Breast epithelium (tissue), 4 donors: Measurements from ENCODE around the gene CLNK. TPM values are rescaled to one million over a fixed set of nuclear protein-coding genes. Genes with fewer than 3 reads are reported as not detected.

ENCODE experiments used
- DNase-seq, 2 donors: peaks; one replicate each; pipeline ENCODE4 v3.0.0-alpha.2; 2019; ENCODE audit warnings: low spot score in 2 of 2
- H3K27ac ChIP-seq, 2 donors: fragments of 200-600 bp; sonication (generic) in 1 of 2; one replicate each; pipeline ENCODE4 v1.5.1; 2016 to 2019; ENCODE audit warnings: mild to moderate bottlenecking in 1 of 2
- H3K27me3 ChIP-seq, 2 donors: fragments of 200-600 bp; sonication (generic) in 1 of 2; one replicate each; pipeline versions ENCODE4 v1.5.1 to v1.6.0; 2017 to 2019; ENCODE audit warnings: control low read depth in 1 of 2, mild to moderate bottlenecking in 1 of 2
- H3K36me3 ChIP-seq: fragments of 200-600 bp; one replicate; pipeline ENCODE4 v1.5.1; 2019
- H3K4me1 ChIP-seq, 2 donors: fragments of 200-600 bp; sonication (generic); one replicate each; pipeline ENCODE4 v1.5.1; 2016 to 2019; ENCODE audit warnings: control low read depth in 1 of 2
- H3K4me3 ChIP-seq, 3 donors: fragments of 200-600 bp; sonication (generic); 1 replicate in 2 of 3; 2 replicates in 1 of 3; pipeline ENCODE4 v1.5.1; 2016 to 2019; ENCODE audit warnings: mild to moderate bottlenecking in 3 of 3, moderate library complexity in 2 of 3
- H3K9me3 ChIP-seq, 2 donors: fragments of 200-600 bp; sonication (generic) in 1 of 2; one replicate each; pipeline ENCODE4 v1.5.1; 2016 to 2019; ENCODE audit warnings: control low read depth in 1 of 2
- POLR2A ChIP-seq: fragments of 450-650 bp; IDR thresholded peaks from one replicate; pipeline ENCODE4 v1.6.1; 2016; ENCODE audit warnings: antibody characterized with exemption, mild to moderate bottlenecking, moderate library complexity
- POLR2AphosphoS5 ChIP-seq, 3 donors: sonication (generic); formaldehyde crosslinking; IDR thresholded peaks; one replicate each; pipeline ENCODE4 v1.6.1; 2017; ENCODE audit warnings: antibody characterized with exemption in 3 of 3
- intact Hi-C: fragments of 100-400 bp; cut with DNase I; formaldehyde crosslinking; loops from one replicate; pipeline ENCODE4 v1.15.1; 2023; ENCODE audit warnings: low total_unique reads
- total RNA-seq, 3 donors: library from RNA; depleted of rRNA; stranded (reverse); fragments of >200 nt; gene quantifications; one replicate each; pipeline ENCODE4 v1.1.0, GENCODE V29; 2016
- TF ChIP-seq, protein P1 (sequence below), 3 donors: fragments of 450-650 bp; IDR thresholded peaks; one replicate each; pipeline ENCODE4 v1.5.1; 2016 to 2017; ENCODE audit warnings: antibody characterized with exemption in 3 of 3, mild to moderate bottlenecking in 3 of 3, moderate library complexity in 3 of 3

Gene CLNK
- total RNA-seq, 3 donors from 2014 or later = under 0.01 TPM; not detected in 2

GRCh38 chr4:10582951-10583350 lies 101.6 kb downstream of the CLNK start:
- Histone ChIP-seq H3K27ac (no peak overlapping the region), H3K36me3 (no peaks in the 10 kb centered on the region), H3K4me1 (no peaks in the 10 kb centered on the region), H3K9me3 (no peaks in the 10 kb centered on the region), H3K27me3 (no peaks in the 10 kb centered on the region), H3K4me3 (no peak overlapping the region)
- no peak for DNase-seq
- TF ChIP-seq POLR2AphosphoS5 (IDR thresholded peaks at IDR 0.05) = no peak
- TF ChIP-seq, protein P1, sequence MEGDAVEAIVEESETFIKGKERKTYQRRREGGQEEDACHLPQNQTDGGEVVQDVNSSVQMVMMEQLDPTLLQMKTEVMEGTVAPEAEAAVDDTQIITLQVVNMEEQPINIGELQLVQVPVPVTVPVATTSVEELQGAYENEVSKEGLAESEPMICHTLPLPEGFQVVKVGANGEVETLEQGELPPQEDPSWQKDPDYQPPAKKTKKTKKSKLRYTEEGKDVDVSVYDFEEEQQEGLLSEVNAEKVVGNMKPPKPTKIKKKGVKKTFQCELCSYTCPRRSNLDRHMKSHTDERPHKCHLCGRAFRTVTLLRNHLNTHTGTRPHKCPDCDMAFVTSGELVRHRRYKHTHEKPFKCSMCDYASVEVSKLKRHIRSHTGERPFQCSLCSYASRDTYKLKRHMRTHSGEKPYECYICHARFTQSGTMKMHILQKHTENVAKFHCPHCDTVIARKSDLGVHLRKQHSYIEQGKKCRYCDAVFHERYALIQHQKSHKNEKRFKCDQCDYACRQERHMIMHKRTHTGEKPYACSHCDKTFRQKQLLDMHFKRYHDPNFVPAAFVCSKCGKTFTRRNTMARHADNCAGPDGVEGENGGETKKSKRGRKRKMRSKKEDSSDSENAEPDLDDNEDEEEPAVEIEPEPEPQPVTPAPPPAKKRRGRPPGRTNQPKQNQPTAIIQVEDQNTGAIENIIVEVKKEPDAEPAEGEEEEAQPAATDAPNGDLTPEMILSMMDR (IDR thresholded peaks at IDR 0.05) = no peak
- TF ChIP-seq POLR2A = no peak
- intact Hi-C loops = no loop called here

- Histone ChIP-seq H3K27ac (no peak overlapping the region), H3K4me1 (no peaks in the 10 kb centered on the region), H3K4me3 (no peak overlapping the region), H3K27me3 (no peaks in the 10 kb centered on the region), H3K36me3 (no peaks in the 10 kb centered on the region), H3K9me3 (no peaks in the 10 kb centered on the region)
- intact Hi-C loops = no loop called here
- DNase-seq = peak in 1 of 2 donors; percentile 26
- TF ChIP-seq POLR2AphosphoS5 (IDR thresholded peaks at IDR 0.05) = no peak
- TF ChIP-seq, protein P1 (IDR thresholded peaks at IDR 0.05) = peak; percentile 64 to 88 (median 82)
Observed at GRCh38 chr4:10582059-10582686, 102.4 kb downstream of the CLNK start.

GRCh38 chr4:10581022-10581421 lies 103.5 kb downstream of the CLNK start:
- Histone ChIP-seq H3K4me1 (no peaks in the 10 kb centered on the region), H3K9me3 (no peaks in the 10 kb centered on the region), H3K36me3 (no peaks in the 10 kb centered on the region), H3K4me3 (no peak overlapping the region), H3K27me3 (no peaks in the 10 kb centered on the region), H3K27ac (no peak overlapping the region)
- intact Hi-C loops = no loop called here
- DNase-seq = no peak
- no peak for TF ChIP-seq POLR2AphosphoS5 (IDR thresholded peaks at IDR 0.05)
- no peak for TF ChIP-seq POLR2A
- TF ChIP-seq, protein P1 (IDR thresholded peaks at IDR 0.05) = no peak

DNA sequence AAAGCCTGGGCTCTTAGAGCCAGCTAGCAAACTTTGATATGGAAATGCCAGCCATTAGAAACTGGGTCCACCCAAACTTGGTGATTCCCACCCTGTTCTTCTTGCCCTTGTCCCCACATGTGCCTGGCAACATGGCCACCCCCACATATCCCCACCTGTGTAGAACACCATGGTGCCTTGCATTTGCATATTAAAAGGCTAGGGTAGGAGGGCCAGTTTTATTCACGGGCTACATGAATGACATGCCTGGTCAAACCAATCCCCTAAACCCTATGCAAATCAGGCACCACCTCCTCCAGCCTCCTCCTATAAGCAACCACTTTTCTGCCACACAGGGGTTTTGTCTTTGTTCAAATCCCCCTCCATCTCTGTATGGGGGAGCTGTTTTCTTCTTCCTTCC lies 104.9 kb downstream of the CLNK start:
- DNase-seq = no peak
- Histone ChIP-seq H3K9me3 (no peaks in the 10 kb centered on the region), H3K36me3 (no peaks in the 10 kb centered on the region), H3K4me1 (no peaks in the 10 kb centered on the region), H3K27me3 (no peaks in the 10 kb centered on the region), H3K4me3 (no peak overlapping the region), H3K27ac (no peak overlapping the region)
- TF ChIP-seq POLR2A = no peak
- TF ChIP-seq POLR2AphosphoS5 (IDR thresholded peaks at IDR 0.05) = no peak
- TF ChIP-seq, protein P1 (IDR thresholded peaks at IDR 0.05) = no peak
- intact Hi-C loops = no loop called here

GRCh38 chr4:10577508-10578426 lies 106.8 kb downstream of the CLNK start:
- no peak for DNase-seq
- no peak for TF ChIP-seq POLR2A
- TF ChIP-seq, protein P1 (IDR thresholded peaks at IDR 0.05) = no peak
- no peaks in the 10 kb centered on the region for H3K9me3 ChIP-seq
- no peak overlapping the region for H3K27ac ChIP-seq
- H3K36me3 ChIP-seq = no peaks in the 10 kb centered on the region
- H3K4me3 ChIP-seq = no peak overlapping the region
- no peaks in the 10 kb centered on the region for H3K27me3 ChIP-seq
- no peaks in the 10 kb centered on the region for H3K4me1 ChIP-seq
- intact Hi-C loops = no loop called here
